ENCODE measurements around the gene TOMM20.
"Not testable (repeated sequence)": the region's sequence is repeated elsewhere in the genome, so short reads cannot be mapped to it uniquely, and the experiment has no call there.

Gene TOMM20

GRCh38 chr1:235093696-235094592 is 34.7 kb downstream of the TOMM20 start:
- peak overlapping the region; percentile 8 to 9 for H3K4me3 ChIP-seq
- DNase-seq, result peak; percentile 78 to 81
- TF ChIP-seq CTCF (IDR thresholded peaks at IDR 0.05), result peak; percentile 73 to 95
- H3K27me3 ChIP-seq, result peaks cover 0 to 4% of the 10 kb centered on the region in 2 donors
- peaks cover 0 to 18% (median 14%) of the 10 kb centered on the region in 4 donors for H3K4me1 ChIP-seq
- no peak overlapping the region for H3K27ac ChIP-seq
- no peaks in the 10 kb centered on the region for H3K36me3 ChIP-seq
- intact Hi-C loops (cut with DNase I; ENCODE audit: low total_unique reads), result loop anchor here (5.0 kb wide), 1 partner anchor 607 kb away; no protein-coding TSS in a partner anchor
- H3K9me3 ChIP-seq, result no peaks in the 10 kb centered on the region

GRCh38 chr1:235093013-235093695 is 35.5 kb downstream of the TOMM20 start:
- no peak overlapping the region for H3K27ac ChIP-seq
- intact Hi-C loops (cut with DNase I; ENCODE audit: low total_unique reads), result loop anchor here (5.0 kb wide), 1 partner anchor 606 kb away; no protein-coding TSS in a partner anchor

GRCh38 chr1:235092415-235092814 is 36.2 kb downstream of the TOMM20 start:
- not testable (repeated sequence) for H3K27me3 ChIP-seq, H3K9me3 ChIP-seq, H3K36me3 ChIP-seq, H3K27ac ChIP-seq, H3K4me3 ChIP-seq, DNase-seq
- H3K4me1 ChIP-seq, result peaks cover 0 to 18% (median 14%) of the 10 kb centered on the region in 4 donors
- intact Hi-C loops (cut with DNase I; ENCODE audit: low total_unique reads), result loop anchor here (5.0 kb wide), 1 partner anchor 605 kb away; no protein-coding TSS in a partner anchor

More at GRCh38 chr1:235093013-235093695, 35.5 kb downstream of the TOMM20 start:
- H3K27me3 ChIP-seq, result peaks cover 0 to 4% of the 10 kb centered on the region in 2 donors
- peak overlapping the region; percentile 8 to 9 for H3K4me3 ChIP-seq
- TF ChIP-seq CTCF (IDR thresholded peaks at IDR 0.05), result no peak
- peaks cover 0 to 18% (median 14%) of the 10 kb centered on the region in 4 donors for H3K4me1 ChIP-seq
- H3K36me3 ChIP-seq, result no peaks in the 10 kb centered on the region
- peak; percentile 28 to 76 for DNase-seq
- no peaks in the 10 kb centered on the region for H3K9me3 ChIP-seq

DNA sequence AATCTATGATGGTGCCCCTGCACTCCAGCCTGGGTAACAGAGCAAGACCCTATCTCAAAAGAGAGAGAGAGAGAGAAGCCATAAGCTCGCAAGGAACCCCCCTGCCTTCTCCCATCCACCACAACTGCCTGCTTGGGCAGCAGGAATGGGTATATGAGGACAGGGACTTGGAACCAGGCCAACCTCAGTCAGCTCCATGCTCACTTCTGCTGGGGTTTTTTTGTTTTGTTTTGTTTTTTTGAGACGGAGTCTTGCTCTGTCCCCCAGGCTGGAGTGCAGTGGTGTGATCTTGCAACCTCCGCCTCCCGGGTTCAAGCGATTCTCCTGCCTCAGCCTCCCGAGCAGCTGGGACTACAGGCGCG is 36.6 kb downstream of the TOMM20 start:
- not testable (repeated sequence) for H3K27me3 ChIP-seq, H3K4me3 ChIP-seq, H3K27ac ChIP-seq, H3K9me3 ChIP-seq, H3K36me3 ChIP-seq
- DNase-seq, result peak in 1 of 2 donors; percentile 49
- peaks cover 0 to 18% (median 14%) of the 10 kb centered on the region in 4 donors for H3K4me1 ChIP-seq
- intact Hi-C loops (cut with DNase I; ENCODE audit: low total_unique reads), result loop anchor here (5.0 kb wide), 1 partner anchor 605 kb away; no protein-coding TSS in a partner anchor

DNA sequence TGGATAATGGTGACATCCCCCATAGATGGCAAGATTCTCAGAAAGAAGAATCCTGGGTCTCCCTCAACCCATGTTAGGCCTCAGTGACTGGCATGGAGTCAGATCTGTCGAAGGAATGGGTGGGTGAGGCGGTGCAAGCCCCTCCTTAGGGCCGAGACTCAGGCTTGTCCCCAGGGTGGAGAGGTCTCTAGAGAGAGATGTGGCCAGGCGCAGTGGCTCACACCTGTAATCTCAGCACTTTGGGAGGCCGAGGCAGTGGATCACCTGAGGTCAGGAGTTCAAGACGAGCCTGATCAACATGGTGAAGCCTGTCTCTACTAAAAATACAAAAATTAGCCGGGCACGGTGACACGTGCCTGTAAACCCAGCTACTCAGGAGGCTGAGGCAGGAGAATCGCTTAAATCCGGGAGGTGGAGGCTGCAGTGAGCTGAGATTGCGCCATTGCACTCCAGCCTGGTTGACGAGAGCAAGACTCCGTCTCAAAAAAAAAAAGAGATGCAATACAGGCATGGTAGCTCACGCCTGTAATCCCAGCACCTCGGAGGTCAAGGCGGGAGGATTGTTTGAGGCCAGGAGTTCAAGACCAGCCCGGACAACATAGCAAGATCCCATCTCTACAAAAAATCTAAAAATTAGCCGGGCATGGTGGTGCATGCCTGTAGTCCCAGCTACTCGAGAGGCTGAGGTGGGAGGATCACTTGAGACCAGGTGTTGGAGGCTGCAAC is 37.2 kb downstream of the TOMM20 start:
- intact Hi-C loops (cut with DNase I; ENCODE audit: low total_unique reads), result loop anchor here (5.0 kb wide), 1 partner anchor 604 kb away; no protein-coding TSS in a partner anchor
- H3K27me3 ChIP-seq, H3K4me3 ChIP-seq, H3K36me3 ChIP-seq, H3K9me3 ChIP-seq, H3K27ac ChIP-seq: not testable (repeated sequence)
- DNase-seq, result peak in 1 of 2 donors; percentile 31
- peaks cover 0 to 18% (median 14%) of the 10 kb centered on the region in 4 donors for H3K4me1 ChIP-seq

DNA sequence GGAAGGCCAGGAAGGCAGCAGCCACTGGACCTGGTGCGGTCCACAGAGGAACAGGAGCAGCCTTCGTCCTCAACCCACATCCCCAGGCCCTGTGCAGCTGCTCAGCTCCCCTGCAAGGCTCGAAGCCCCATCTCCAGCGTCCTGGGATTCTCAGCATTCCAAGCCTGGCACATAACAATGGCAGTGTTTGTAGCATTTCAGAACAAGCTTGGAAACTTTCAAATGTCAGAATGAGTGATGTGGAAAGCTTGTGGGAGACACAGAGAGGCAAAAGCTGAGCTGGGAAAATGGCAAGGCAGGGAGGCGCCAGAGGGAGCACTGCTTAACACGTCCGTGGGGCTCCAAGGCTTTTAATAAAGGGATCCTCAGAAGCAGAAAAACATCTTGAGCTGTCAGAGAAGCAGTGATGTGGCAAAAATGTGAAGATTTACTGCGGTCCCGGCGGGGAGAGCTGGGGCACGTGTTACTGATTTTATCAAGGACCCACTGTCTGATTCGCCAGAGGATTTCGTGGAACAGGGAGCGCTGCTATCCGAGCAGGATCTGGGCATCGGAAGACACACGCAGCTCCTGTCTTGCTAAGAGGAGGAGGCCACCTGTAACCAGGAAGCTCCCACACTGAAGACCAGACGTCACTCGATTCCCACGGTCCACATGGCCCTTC is 38.1 kb downstream of the TOMM20 start:
- no peak for TF ChIP-seq CTCF (IDR thresholded peaks at IDR 0.05)
- intact Hi-C loops (cut with DNase I; ENCODE audit: low total_unique reads), result loop anchor here (5.0 kb wide), 1 partner anchor 603 kb away; no protein-coding TSS in a partner anchor
- Histone ChIP-seq H3K9me3 (no peaks in the 10 kb centered on the region), H3K27ac (peak overlapping the region in 1 of 2 donors; percentile 15), H3K36me3 (no peaks in the 10 kb centered on the region), H3K4me3 (no peak overlapping the region), H3K27me3 (no peaks in the 10 kb centered on the region), H3K4me1 (peaks cover 0 to 18% (median 14%) of the 10 kb centered on the region in 4 donors)
- no peak for DNase-seq
